GM12878 (cell line): ENCODE results near the gene DALRD3.
A peak's percentile ranks its signal among the peaks of the same experiment; 100 is the strongest.

Source experiments
- CHD4 ChIP-seq: fragments of 200-600 bp; sonication (generic); IDR thresholded peaks from 2 replicates; pipeline ENCODE4 v1.6.1; 2016; ENCODE audit warnings: mild to moderate bottlenecking
- CTCF ChIP-seq, 3 experiments: IDR thresholded peaks in 2 of 3; conservative IDR thresholded peaks in 1 of 3; 2 replicates each; pipeline ENCODE4 v1.5.1; 2011; ENCODE audit warnings: low read depth in 3 of 3, low read length in 3 of 3, mild to moderate bottlenecking in 3 of 3, control low read depth in 2 of 3, moderate library complexity in 2 of 3, inconsistent platforms in 1 of 3, mixed read lengths in 1 of 3; ENCODE audit not compliant: control insufficient read depth in 2 of 3, insufficient read depth in 1 of 3; ENCODE audit errors: extremely low read depth in 1 of 3
- PAX8 ChIP-seq: fragments of 450-650 bp; IDR thresholded peaks from 2 replicates; pipeline ENCODE4 v1.6.1; 2017; ENCODE audit warnings: mild to moderate bottlenecking, moderate library complexity
- POLR2AphosphoS5 ChIP-seq: IDR thresholded peaks from 2 replicates; pipeline ENCODE4 v1.6.1; 2011; ENCODE audit warnings: mild to moderate bottlenecking, low read length, inconsistent platforms
- RAD21 ChIP-seq: IDR thresholded peaks from 2 replicates; pipeline ENCODE4 v1.6.1; 2011; ENCODE audit warnings: mild to moderate bottlenecking, low read depth, low read length, moderate library complexity; ENCODE audit not compliant: insufficient read depth
- SRF ChIP-seq, 2 experiments: IDR thresholded peaks; 2 replicates each; pipeline ENCODE4 v1.6.1; 2011; ENCODE audit warnings: low read depth in 2 of 2, low read length in 2 of 2, mild to moderate bottlenecking in 1 of 2, moderate library complexity in 1 of 2
- TF ChIP-seq, protein P1 (sequence below): fragments of 450-650 bp; IDR thresholded peaks from 2 replicates; pipeline ENCODE4 v1.6.1; 2016; ENCODE audit warnings: mild to moderate bottlenecking

- TF ChIP-seq CTCF (IDR thresholded peaks at IDR 0.05 in 2 of 3, conservative IDR thresholded peaks at IDR 0.05 in 1 of 3; ENCODE audit: control insufficient read depth in 2 of 3, extremely low read depth in 1 of 3, insufficient read depth in 1 of 3, low read depth in 3 of 3, low read length in 3 of 3) (peak in 2 of 3 experiments; percentile 12 to 46; a peak in 3 of 6 replicates), SRF (IDR thresholded peaks at IDR 0.05; ENCODE audit: low read depth in 2 of 2, low read length in 2 of 2) (0 out of 4 replicates have a peak, but pooled peaks of 1 of the 2 experiments have one; percentile 38), RAD21 (peak; percentile 14; the same call in 1 of the 2 replicates), PAX8 (no peak), POLR2AphosphoS5 (peak; percentile 31; the same call in 1 of the 2 replicates), CHD4 (no peak)
- TF ChIP-seq, protein P1, sequence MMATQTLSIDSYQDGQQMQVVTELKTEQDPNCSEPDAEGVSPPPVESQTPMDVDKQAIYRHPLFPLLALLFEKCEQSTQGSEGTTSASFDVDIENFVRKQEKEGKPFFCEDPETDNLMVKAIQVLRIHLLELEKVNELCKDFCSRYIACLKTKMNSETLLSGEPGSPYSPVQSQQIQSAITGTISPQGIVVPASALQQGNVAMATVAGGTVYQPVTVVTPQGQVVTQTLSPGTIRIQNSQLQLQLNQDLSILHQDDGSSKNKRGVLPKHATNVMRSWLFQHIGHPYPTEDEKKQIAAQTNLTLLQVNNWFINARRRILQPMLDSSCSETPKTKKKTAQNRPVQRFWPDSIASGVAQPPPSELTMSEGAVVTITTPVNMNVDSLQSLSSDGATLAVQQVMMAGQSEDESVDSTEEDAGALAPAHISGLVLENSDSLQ = no peak
Measured at GRCh38 chr3:48989796-48990635, 28.4 kb downstream of the DALRD3 start, which contains the start of gene P4HTM.
